ENCODE measurements around the gene CD37.
A peak's percentile ranks its signal among the peaks of the same experiment; 100 is the strongest.

The CD37 gene

GRCh38 chr19:49337267-49338022 is 2.2 kb downstream of the CD37 start:
- H3K4me3 ChIP-seq (ENCODE audit: low read depth in 1 of 2, low read length in 2 of 2): no peak overlapping the region
- no peak overlapping the region for H3K27ac ChIP-seq (ENCODE audit: low read depth, low read length)
- peaks cover 10 to 30% of the 10 kb centered on the region in 2 donors for H3K4me1 ChIP-seq (ENCODE audit: control insufficient read depth in 1 of 2, insufficient read depth in 2 of 2, low read length in 2 of 2)
- H3K36me3 ChIP-seq (ENCODE audit: control insufficient read depth in 1 of 2, insufficient read depth in 2 of 2, low read length in 2 of 2): no peaks in the 10 kb centered on the region
- no peaks in the 10 kb centered on the region for H3K27me3 ChIP-seq (ENCODE audit: control insufficient read depth in 1 of 2, insufficient read depth in 2 of 2, low read length in 2 of 2)
- no peaks in the 10 kb centered on the region for H3K9me3 ChIP-seq (ENCODE audit: control insufficient read depth in 1 of 2, low read length in 2 of 2)
- no peak overlapping the region for H3K9ac ChIP-seq (ENCODE audit: low read depth in 1 of 2, low read length in 2 of 2)

DNA sequence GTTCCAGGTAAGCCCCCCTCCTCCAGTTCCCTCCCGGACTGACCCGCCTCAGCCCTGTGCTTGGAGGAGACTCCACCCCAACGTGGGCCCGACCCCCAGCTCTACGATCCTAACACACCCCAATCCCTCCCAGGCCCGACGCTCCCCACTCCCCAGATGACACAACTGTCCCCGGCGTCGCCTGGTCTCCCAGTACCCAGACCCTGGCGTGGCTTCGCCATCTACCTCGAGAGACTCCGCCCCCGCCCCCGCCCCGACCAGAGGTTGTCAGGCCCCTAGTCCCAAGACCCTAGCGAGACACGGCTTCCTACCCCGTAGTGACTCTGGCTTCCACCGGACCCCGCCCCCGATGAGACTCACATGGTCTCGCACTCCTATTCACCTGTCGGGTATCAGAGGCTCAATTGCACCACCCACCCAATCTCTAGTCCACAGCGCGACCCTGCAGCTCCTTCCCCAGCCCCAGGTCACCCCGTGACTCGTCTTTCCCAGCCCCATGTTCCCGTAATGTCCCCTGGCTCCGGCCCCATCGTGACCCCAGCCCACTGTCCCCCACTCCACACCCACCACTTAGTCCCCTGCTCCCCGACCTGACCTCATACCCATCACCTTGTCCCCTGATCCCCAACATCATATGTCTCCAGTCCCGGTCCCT is 2.9 kb downstream of the CD37 start:
- peaks cover 0 to 3% of the 10 kb centered on the region in 2 donors for H3K36me3 ChIP-seq (ENCODE audit: control insufficient read depth in 1 of 2, insufficient read depth in 2 of 2, low read length in 2 of 2)
- peak overlapping the region in 1 of 2 donors; percentile 57 for H3K4me3 ChIP-seq (ENCODE audit: low read depth in 1 of 2, low read length in 2 of 2)
- H3K27me3 ChIP-seq (ENCODE audit: control insufficient read depth in 1 of 2, insufficient read depth in 2 of 2, low read length in 2 of 2): no peaks in the 10 kb centered on the region
- peak overlapping the region in 1 of 2 donors; percentile 12 for H3K9ac ChIP-seq (ENCODE audit: low read depth in 1 of 2, low read length in 2 of 2)
- peaks cover 10 to 30% of the 10 kb centered on the region in 2 donors for H3K4me1 ChIP-seq (ENCODE audit: control insufficient read depth in 1 of 2, insufficient read depth in 2 of 2, low read length in 2 of 2)
- H3K9me3 ChIP-seq (ENCODE audit: control insufficient read depth in 1 of 2, low read length in 2 of 2): no peaks in the 10 kb centered on the region
- H3K27ac ChIP-seq (ENCODE audit: low read depth, low read length): no peak overlapping the region

DNA sequence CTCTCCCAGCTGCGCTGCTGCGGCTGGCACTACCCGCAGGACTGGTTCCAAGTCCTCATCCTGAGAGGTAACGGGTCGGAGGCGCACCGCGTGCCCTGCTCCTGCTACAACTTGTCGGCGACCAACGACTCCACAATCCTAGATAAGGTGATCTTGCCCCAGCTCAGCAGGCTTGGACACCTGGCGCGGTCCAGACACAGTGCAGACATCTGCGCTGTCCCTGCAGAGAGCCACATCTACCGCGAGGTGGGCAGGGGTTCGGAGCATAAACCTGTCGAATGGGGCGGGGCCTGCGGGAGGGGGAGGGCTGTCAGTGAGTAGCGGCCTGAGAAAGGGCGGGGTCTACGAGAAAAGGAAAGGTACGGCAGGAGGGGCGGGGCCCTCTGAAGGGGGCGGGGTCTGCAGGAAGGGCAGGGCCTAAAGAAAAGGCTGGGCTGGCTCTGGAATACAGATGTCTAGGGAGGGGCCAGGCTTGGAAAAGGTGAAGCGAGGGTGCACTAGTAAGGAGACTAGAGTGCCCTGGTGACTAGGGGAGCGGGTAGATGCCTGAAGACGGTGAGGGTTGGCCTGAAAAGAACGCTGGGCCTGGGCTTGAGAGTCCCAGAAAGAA is 3.6 kb downstream of the CD37 start:
- Histone ChIP-seq H3K9me3 (ENCODE audit: control insufficient read depth in 1 of 2, low read length in 2 of 2) (no peaks in the 10 kb centered on the region), H3K27ac (ENCODE audit: low read depth, low read length) (peak overlapping the region; percentile 50), H3K27me3 (ENCODE audit: control insufficient read depth in 1 of 2, insufficient read depth in 2 of 2, low read length in 2 of 2) (no peaks in the 10 kb centered on the region), H3K4me3 (ENCODE audit: low read depth in 1 of 2, low read length in 2 of 2) (peak overlapping the region; percentile 57 to 64), H3K36me3 (ENCODE audit: control insufficient read depth in 1 of 2, insufficient read depth in 2 of 2, low read length in 2 of 2) (peaks cover 0 to 5% of the 10 kb centered on the region in 2 donors), H3K4me1 (ENCODE audit: control insufficient read depth in 1 of 2, insufficient read depth in 2 of 2, low read length in 2 of 2) (peaks cover 10 to 25% of the 10 kb centered on the region in 2 donors), H3K9ac (ENCODE audit: low read depth in 1 of 2, low read length in 2 of 2) (peak overlapping the region in 1 of 2 donors; percentile 12)

- H3K4me3 ChIP-seq (ENCODE audit: low read depth in 1 of 2, low read length in 2 of 2): peak overlapping the region; percentile 57 to 64
- H3K27ac ChIP-seq (ENCODE audit: low read depth, low read length): peak overlapping the region; percentile 73
- H3K36me3 ChIP-seq (ENCODE audit: control insufficient read depth in 1 of 2, insufficient read depth in 2 of 2, low read length in 2 of 2): peaks cover 0 to 5% of the 10 kb centered on the region in 2 donors
- H3K27me3 ChIP-seq (ENCODE audit: control insufficient read depth in 1 of 2, insufficient read depth in 2 of 2, low read length in 2 of 2): no peaks in the 10 kb centered on the region
- no peaks in the 10 kb centered on the region for H3K9me3 ChIP-seq (ENCODE audit: control insufficient read depth in 1 of 2, low read length in 2 of 2)
- peak overlapping the region in 1 of 2 donors; percentile 43 for H3K9ac ChIP-seq (ENCODE audit: low read depth in 1 of 2, low read length in 2 of 2)
- peaks cover 10 to 25% of the 10 kb centered on the region in 2 donors for H3K4me1 ChIP-seq (ENCODE audit: control insufficient read depth in 1 of 2, insufficient read depth in 2 of 2, low read length in 2 of 2)
Measured at GRCh38 chr19:49339301-49340068, 4.3 kb downstream of the CD37 start.

DNA sequence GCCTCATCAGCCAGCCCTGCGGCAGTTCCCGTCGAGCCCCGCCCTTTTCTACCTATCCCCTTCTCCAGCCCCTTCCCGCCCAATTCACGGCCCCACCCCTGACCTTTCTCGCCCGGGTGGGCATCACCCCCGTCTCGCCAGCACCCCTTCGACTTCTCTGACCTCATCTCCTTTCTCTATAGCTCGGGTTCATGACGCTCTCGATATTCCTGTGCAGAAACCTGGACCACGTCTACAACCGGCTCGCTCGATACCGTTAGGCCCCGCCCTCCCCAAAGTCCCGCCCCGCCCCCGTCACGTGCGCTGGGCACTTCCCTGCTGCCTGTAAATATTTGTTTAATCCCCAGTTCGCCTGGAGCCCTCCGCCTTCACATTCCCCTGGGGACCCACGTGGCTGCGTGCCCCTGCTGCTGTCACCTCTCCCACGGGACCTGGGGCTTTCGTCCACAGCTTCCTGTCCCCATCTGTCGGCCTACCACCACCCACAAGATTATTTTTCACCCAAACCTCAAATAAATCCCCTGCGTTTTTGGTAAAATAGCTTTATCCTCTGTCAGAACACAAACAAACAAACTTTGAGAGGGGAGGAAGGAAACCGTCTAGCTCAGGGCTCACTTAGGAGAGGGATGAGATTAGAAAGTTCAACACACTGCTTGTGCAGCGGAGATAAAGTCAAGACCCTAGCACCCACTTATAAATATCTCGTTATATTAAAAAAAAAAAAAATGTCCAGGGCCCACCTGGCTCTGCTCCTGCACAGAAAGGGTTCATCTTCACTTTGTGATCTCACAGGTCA is 5.1 kb downstream of the CD37 start:
- no peaks in the 10 kb centered on the region for H3K27me3 ChIP-seq (ENCODE audit: control insufficient read depth in 1 of 2, insufficient read depth in 2 of 2, low read length in 2 of 2)
- peaks cover 0 to 5% of the 10 kb centered on the region in 2 donors for H3K36me3 ChIP-seq (ENCODE audit: control insufficient read depth in 1 of 2, insufficient read depth in 2 of 2, low read length in 2 of 2)
- peaks cover 10 to 25% of the 10 kb centered on the region in 2 donors for H3K4me1 ChIP-seq (ENCODE audit: control insufficient read depth in 1 of 2, insufficient read depth in 2 of 2, low read length in 2 of 2)
- no peaks in the 10 kb centered on the region for H3K9me3 ChIP-seq (ENCODE audit: control insufficient read depth in 1 of 2, low read length in 2 of 2)
- peak overlapping the region in 1 of 2 donors; percentile 43 for H3K9ac ChIP-seq (ENCODE audit: low read depth in 1 of 2, low read length in 2 of 2)
- peak overlapping the region; percentile 57 to 64 for H3K4me3 ChIP-seq (ENCODE audit: low read depth in 1 of 2, low read length in 2 of 2)
- H3K27ac ChIP-seq (ENCODE audit: low read depth, low read length): peak overlapping the region; percentile 73

- Histone ChIP-seq H3K27ac (ENCODE audit: low read depth, low read length) (no peak overlapping the region), H3K9ac (ENCODE audit: low read depth in 1 of 2, low read length in 2 of 2) (no peak overlapping the region), H3K9me3 (ENCODE audit: control insufficient read depth in 1 of 2, low read length in 2 of 2) (no peaks in the 10 kb centered on the region), H3K27me3 (ENCODE audit: control insufficient read depth in 1 of 2, insufficient read depth in 2 of 2, low read length in 2 of 2) (no peaks in the 10 kb centered on the region), H3K4me3 (ENCODE audit: low read depth in 1 of 2, low read length in 2 of 2) (no peak overlapping the region), H3K36me3 (ENCODE audit: control insufficient read depth in 1 of 2, insufficient read depth in 2 of 2, low read length in 2 of 2) (peaks cover 0 to 5% of the 10 kb centered on the region in 2 donors), H3K4me1 (ENCODE audit: control insufficient read depth in 1 of 2, insufficient read depth in 2 of 2, low read length in 2 of 2) (peaks cover 10 to 25% of the 10 kb centered on the region in 2 donors)
Measured at GRCh38 chr19:49340865-49341718, 5.9 kb downstream of the CD37 start.

GRCh38 chr19:49342291-49342721 is 7.1 kb downstream of the CD37 start:
- no peak overlapping the region for H3K4me3 ChIP-seq (ENCODE audit: low read depth in 1 of 2, low read length in 2 of 2)
- peaks cover 10 to 25% of the 10 kb centered on the region in 2 donors for H3K4me1 ChIP-seq (ENCODE audit: control insufficient read depth in 1 of 2, insufficient read depth in 2 of 2, low read length in 2 of 2)
- no peak overlapping the region for H3K27ac ChIP-seq (ENCODE audit: low read depth, low read length)
- H3K9ac ChIP-seq (ENCODE audit: low read depth in 1 of 2, low read length in 2 of 2): no peak overlapping the region
- peaks cover 0 to 7% of the 10 kb centered on the region in 2 donors for H3K36me3 ChIP-seq (ENCODE audit: control insufficient read depth in 1 of 2, insufficient read depth in 2 of 2, low read length in 2 of 2)
- no peaks in the 10 kb centered on the region for H3K27me3 ChIP-seq (ENCODE audit: control insufficient read depth in 1 of 2, insufficient read depth in 2 of 2, low read length in 2 of 2)
- no peaks in the 10 kb centered on the region for H3K9me3 ChIP-seq (ENCODE audit: control insufficient read depth in 1 of 2, low read length in 2 of 2)

DNA sequence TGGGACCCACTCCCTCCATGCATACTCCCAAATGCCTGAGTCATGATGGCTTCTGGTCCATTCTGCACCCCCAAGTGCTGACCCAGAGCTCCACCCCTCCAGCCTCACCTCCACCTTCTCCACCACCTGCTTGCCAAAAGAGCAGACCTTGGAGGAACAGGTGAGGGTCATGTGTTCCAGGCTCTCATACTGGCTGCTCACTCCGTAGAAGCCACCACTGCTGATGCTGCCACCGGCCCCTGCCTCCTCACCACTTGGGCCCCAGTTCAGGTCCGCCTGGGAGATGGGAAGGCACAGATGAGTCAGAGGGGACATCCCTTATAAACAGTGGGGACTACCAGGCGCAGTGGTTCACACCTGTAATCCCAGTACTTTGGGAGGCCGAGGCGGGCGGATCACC is 7.9 kb downstream of the CD37 start:
- H3K9ac ChIP-seq (ENCODE audit: low read depth in 1 of 2, low read length in 2 of 2): no peak overlapping the region
- peaks cover 10 to 25% of the 10 kb centered on the region in 2 donors for H3K4me1 ChIP-seq (ENCODE audit: control insufficient read depth in 1 of 2, insufficient read depth in 2 of 2, low read length in 2 of 2)
- H3K27me3 ChIP-seq (ENCODE audit: control insufficient read depth in 1 of 2, insufficient read depth in 2 of 2, low read length in 2 of 2): no peaks in the 10 kb centered on the region
- no peaks in the 10 kb centered on the region for H3K9me3 ChIP-seq (ENCODE audit: control insufficient read depth in 1 of 2, low read length in 2 of 2)
- peaks cover 0 to 7% of the 10 kb centered on the region in 2 donors for H3K36me3 ChIP-seq (ENCODE audit: control insufficient read depth in 1 of 2, insufficient read depth in 2 of 2, low read length in 2 of 2)
- H3K27ac ChIP-seq (ENCODE audit: low read depth, low read length): no peak overlapping the region
- H3K4me3 ChIP-seq (ENCODE audit: low read depth in 1 of 2, low read length in 2 of 2): no peak overlapping the region

Data from duodenal mucosa (tissue), 2 donors.